Measurements from ENCODE around the gene CD58.
A peak's percentile ranks its signal among the peaks of the same experiment; 100 is the strongest.

The CD58 gene

DNA sequence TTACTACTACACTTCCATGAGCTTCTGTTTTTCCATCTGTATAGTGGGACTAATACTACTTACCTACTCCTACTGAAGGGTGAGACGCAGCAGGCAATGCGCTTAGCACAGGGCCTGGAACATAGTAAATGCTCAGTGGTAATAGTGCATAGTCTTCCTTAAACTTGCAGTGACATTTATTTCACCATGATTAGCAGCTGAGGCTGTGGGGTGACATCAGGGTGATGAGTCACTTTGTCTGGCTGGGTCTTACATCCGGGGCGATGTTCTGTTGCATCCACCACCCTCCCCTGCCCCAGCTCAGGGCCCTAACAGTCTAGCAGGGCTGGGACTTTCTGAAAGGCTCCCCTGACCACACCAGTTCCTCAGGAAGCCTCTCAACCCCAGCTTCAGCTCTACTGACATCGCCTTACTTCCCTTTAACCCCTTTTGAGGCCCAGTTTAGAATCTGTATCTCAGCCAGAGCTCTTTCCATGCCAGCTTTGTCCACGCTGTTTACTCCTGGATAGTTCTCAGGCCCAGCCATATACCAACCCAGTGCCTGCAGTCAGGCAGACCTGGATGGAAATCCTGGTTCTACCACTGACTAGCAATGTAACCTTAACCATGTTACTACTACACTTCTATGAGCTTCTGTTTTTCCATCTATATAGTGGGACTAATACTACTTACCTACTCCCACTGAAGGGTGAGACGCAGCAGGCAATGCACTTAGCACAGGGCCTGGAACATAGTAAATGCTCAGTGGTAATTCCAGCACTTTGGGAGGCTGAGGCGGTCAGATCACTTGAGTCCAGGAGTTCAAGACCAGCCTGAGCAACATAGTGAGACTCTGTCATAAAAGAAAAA lies 66.3 kb downstream of the CD58 start:
- no peak overlapping the region for H3K27ac ChIP-seq
- TF ChIP-seq, protein P1, sequence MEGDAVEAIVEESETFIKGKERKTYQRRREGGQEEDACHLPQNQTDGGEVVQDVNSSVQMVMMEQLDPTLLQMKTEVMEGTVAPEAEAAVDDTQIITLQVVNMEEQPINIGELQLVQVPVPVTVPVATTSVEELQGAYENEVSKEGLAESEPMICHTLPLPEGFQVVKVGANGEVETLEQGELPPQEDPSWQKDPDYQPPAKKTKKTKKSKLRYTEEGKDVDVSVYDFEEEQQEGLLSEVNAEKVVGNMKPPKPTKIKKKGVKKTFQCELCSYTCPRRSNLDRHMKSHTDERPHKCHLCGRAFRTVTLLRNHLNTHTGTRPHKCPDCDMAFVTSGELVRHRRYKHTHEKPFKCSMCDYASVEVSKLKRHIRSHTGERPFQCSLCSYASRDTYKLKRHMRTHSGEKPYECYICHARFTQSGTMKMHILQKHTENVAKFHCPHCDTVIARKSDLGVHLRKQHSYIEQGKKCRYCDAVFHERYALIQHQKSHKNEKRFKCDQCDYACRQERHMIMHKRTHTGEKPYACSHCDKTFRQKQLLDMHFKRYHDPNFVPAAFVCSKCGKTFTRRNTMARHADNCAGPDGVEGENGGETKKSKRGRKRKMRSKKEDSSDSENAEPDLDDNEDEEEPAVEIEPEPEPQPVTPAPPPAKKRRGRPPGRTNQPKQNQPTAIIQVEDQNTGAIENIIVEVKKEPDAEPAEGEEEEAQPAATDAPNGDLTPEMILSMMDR (conservative IDR thresholded peaks at IDR 0.05): no peak

DNA sequence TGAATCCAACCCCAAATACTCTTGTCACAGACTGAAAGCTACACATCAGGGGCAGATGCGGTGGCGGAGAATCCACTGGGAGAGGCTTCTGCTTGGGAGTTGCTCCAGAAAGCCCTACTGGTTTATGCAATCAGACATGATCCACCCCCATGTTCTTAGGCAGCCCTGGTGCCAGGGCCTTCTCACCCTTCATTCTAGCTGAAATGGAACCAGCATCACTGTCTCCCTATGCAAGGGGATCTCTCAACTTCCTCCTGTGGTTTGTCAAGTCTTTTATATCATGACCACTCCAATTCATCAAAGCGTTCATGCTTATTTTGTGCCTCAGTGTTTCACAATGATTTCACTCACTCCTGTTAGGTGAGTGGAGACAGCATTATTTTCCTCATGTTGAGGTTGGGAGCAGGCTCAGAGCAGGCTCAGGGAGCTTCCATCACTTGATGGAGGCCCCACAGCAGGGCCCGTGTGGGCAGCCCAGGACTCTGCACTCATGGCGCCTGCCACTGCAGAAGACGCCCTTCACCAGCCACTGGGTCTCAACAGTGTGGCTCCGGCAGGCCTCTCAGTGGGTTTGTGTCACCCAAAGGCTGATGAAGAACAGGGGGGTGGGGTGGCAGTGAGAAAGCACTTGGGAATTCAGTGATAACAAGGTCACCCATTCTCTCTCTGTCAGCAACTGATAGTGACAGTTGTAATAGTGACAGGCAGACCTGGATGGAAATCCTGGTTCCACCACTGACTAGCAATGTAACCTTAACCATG lies 67.1 kb downstream of the CD58 start:
- H3K27ac ChIP-seq: no peak overlapping the region
- TF ChIP-seq, protein P1 (conservative IDR thresholded peaks at IDR 0.05): no peak

DNA sequence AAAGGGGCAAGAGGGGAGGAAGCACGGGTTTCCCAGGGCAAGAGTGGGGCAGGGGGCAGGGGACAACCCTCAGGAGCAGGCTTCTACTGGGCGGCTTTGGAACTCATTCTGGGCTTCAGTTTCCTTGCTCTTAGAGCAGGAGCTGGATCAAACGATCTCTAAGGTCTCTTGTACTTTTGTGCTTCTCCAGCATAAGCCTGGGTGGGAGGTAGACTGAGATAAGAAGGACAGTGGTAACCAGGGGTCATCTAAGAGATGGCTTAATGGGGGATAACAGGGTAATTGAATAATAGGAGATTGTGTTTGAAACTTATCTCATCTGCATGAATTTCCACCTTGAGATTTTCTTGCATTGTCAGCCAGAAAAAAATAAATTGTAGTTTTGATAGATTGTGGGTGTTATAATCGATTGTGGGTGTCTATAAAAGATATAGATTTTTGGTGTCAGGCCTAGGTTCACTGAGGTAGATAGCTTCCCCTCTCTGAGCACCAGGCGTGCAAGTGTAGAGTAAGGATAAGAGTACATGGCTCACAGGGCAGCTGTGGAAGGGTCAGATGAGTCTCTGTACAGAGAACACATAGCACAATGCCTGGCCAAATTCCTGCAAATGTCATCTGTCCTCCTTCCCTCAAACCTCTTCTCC lies 68.0 kb downstream of the CD58 start:
- H3K27ac ChIP-seq: no peak overlapping the region
- TF ChIP-seq, protein P1 (conservative IDR thresholded peaks at IDR 0.05): no peak

DNA sequence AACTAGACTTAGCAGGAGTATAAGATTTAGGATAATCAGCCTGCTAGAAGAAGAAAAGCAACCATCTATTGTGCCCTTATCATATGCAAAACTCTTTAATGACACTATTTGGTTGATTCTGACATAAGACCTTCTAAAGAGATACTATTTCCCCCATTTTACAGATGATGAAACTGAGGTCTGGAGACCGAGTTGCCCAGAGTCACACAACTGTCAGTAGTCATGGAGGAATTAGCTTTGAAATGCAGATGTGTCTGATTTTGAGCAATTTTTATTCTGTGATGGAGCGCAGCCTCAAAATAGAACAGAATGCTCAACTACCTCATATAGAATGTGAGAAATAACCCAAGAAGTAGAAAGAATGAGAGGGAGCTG lies 69.0 kb downstream of the CD58 start:
- H3K27ac ChIP-seq: no peak overlapping the region
- TF ChIP-seq, protein P1 (conservative IDR thresholded peaks at IDR 0.05): no peak

DNA sequence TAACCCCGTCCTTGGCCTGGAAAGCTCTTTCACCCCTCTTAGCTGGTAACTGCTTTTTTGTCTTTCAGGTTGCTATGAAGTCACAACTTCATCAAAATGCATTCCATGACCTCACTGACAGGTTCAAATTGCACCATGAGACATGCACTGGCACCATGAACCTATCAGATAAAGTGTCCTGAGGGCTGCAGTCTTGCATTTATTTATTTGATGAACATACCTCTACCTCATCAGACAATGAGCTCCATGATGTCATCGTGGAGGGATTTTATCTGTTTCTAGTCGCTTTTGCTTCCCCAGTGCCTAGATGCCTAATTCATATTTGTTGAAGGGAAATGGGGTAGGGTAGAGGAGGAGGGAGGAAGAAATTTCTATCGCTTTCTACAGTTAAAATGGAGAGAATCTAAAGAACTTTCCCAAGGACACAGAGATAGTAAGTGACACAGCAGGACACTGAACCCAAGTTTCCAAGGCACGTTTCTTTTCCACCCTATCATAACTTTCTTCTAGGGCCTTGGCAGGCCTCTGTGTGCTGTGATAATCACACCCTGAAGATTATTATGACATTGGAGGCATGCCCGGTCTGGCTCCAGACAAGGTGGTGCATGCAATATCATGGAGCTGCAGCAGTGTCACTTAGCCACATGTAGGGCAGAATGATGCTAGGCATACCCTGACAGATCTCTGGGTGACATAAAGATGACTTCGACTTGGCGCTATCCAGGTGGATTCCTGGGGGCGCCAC lies 69.5 kb downstream of the CD58 start:
- TF ChIP-seq, protein P1 (conservative IDR thresholded peaks at IDR 0.05): no peak

DNA sequence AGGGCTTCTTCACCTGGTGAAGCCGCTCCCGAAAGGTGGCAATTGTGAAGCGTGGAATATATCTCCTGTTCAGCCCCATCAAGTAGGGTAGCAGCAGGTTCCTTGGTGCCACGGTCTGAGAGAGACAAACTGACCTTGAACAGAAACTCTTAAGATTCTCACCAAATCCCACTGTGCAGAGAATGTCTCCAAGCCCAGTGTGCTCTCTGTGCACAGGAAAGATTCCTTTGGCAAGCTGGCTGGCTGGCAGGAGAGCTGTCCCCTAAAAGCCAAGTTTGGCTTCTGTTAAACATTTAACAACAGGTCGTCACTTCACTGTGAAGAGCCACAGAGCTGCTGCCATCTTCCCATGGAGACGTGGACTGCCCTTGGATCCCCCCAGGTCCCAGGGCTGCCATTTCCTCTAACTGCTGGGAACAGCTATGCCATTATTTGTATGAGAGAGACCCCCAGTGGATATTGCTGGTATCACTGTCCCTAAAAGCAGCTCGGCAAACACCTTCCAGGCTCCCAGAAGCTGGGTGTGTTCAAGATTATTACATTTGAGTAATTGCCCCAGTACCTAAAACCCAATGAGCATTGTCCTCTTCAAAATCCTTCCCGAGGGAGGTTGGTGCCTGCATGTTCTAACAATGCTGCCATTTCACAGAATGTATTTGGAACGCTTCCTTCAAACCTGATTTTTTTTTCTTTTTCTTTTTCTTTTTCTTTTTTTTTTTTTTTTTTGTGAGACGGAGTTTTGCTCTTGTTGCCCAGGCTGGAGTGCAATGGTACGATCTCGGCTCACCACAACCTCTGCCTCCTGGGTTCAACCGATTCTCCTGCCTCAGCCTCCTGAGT lies 71.8 kb downstream of the CD58 start:
- TF ChIP-seq, protein P1 (conservative IDR thresholded peaks at IDR 0.05): peak; percentile 83
- peak overlapping the region; percentile 38; the same call in 1 of the 2 replicates for H3K27ac ChIP-seq

More for the DNA sequence above, 69.5 kb downstream of the CD58 start:
- no peak overlapping the region for H3K27ac ChIP-seq
